K562 (cell line): ENCODE results near the gene C1QTNF7.

Experiments used
- CTCF ChIP-seq, 3 experiments: IDR thresholded peaks in 2 of 3; conservative IDR thresholded peaks in 1 of 3; 2 replicates each; pipeline ENCODE4 v1.5.1; 2011 to 2012; ENCODE audit warnings: low read length in 3 of 3, mild to moderate bottlenecking in 3 of 3, control low read depth in 2 of 3, improper control_type of control experiment in 1 of 3, inconsistent platforms in 1 of 3, low read depth in 1 of 3, mixed read lengths in 1 of 3, moderate library complexity in 1 of 3; ENCODE audit not compliant: insufficient read depth in 2 of 3
- ELK1 ChIP-seq: sonication (generic); formaldehyde crosslinking; IDR thresholded peaks from 2 replicates; pipeline ENCODE4 v1.8.1; 2022; ENCODE audit warnings: missing genetic modification reagents
- ETS1 ChIP-seq: conservative IDR thresholded peaks from 2 replicates; pipeline ENCODE4 v1.6.1; 2011; ENCODE audit warnings: low read depth, mild to moderate bottlenecking, low read length; ENCODE audit not compliant: control insufficient read depth
- FIP1L1 ChIP-seq: fragments of 200-400 bp; formaldehyde crosslinking; IDR thresholded peaks from 2 replicates; pipeline ENCODE4 v1.6.1; 2018; ENCODE audit warnings: mild to moderate bottlenecking, low read depth, low read length; ENCODE audit not compliant: poor library complexity, severe bottlenecking
- IRF2 ChIP-seq: sonication (generic); formaldehyde crosslinking; IDR thresholded peaks from 2 replicates; pipeline ENCODE4 v1.8.1; 2022; ENCODE audit warnings: mild to moderate bottlenecking, missing genetic modification reagents
- LARP7 ChIP-seq: fragments of 450-650 bp; IDR thresholded peaks from 2 replicates; pipeline ENCODE4 v1.6.1; 2016
- MAFF ChIP-seq: IDR thresholded peaks from 2 replicates; pipeline ENCODE4 v1.6.1; 2012; ENCODE audit warnings: low read length, improper control_type of control experiment
- MEF2A ChIP-seq: IDR thresholded peaks from 2 replicates; pipeline ENCODE4 v1.6.1; 2011; ENCODE audit warnings: low read depth, mild to moderate bottlenecking, low read length, moderate library complexity; ENCODE audit not compliant: control insufficient read depth
- NR3C1 ChIP-seq: sonication (generic); formaldehyde crosslinking; IDR thresholded peaks from 2 replicates; pipeline ENCODE4 v1.8.1; 2022; ENCODE audit warnings: missing genetic modification reagents
- POLR2A ChIP-seq: fragments of 450-650 bp; conservative IDR thresholded peaks from 2 replicates; pipeline ENCODE4 v1.6.1; 2016
- PRPF4 ChIP-seq: fragments of 200-400 bp; formaldehyde crosslinking; IDR thresholded peaks from one replicate; pipeline ENCODE4 v1.6.1; 2017; ENCODE audit warnings: low read length, low read depth, mild to moderate bottlenecking; ENCODE audit not compliant: insufficient read depth, poor library complexity, severe bottlenecking
- RNF2 ChIP-seq: sonication (generic); IDR thresholded peaks from 2 replicates; pipeline ENCODE4 v1.6.1; 2016
- TEAD4 ChIP-seq, 2 experiments: sonication (generic) in 1 of 2; formaldehyde crosslinking in 1 of 2; IDR thresholded peaks; 2 replicates each; pipeline versions ENCODE4 v1.6.1 to v1.8.0; 2012 to 2022; ENCODE audit warnings: borderline replicate concordance in 1 of 2, inconsistent platforms in 1 of 2, low read length in 1 of 2, mild to moderate bottlenecking in 1 of 2, missing genetic modification reagents in 1 of 2
- ZNF639 ChIP-seq, 2 experiments: fragments of 200-800 bp in 1 of 2; sonication (Bioruptor generic) in 1 of 2; sonication (generic) in 1 of 2; formaldehyde crosslinking in 1 of 2; IDR thresholded peaks in 1 of 2; conservative IDR thresholded peaks in 1 of 2; 2 replicates each; pipeline versions ENCODE4 v1.5.0 to v1.6.1; 2016 to 2020; ENCODE audit warnings: missing compliant biosample characterization in 1 of 2, missing genetic modification characterization in 1 of 2, missing genetic modification reagents in 1 of 2

- no peak for TF ChIP-seq ETS1
- TF ChIP-seq MAFF, result no peak
- no peak for TF ChIP-seq IRF2
- no peak for TF ChIP-seq FIP1L1
- TF ChIP-seq TEAD4 (IDR thresholded peaks at IDR 0.05; ENCODE audit: low read length), result no peak
- TF ChIP-seq TEAD4 (CRISPR knock-in tag; IDR thresholded peaks at IDR 0.05; ENCODE audit: borderline replicate concordance), result no peak
- TF ChIP-seq PRPF4, result no peak
- no peak for TF ChIP-seq CTCF (IDR thresholded peaks at IDR 0.05 in 2 of 3, conservative IDR thresholded peaks at IDR 0.05 in 1 of 3; ENCODE audit: insufficient read depth in 2 of 3, low read depth in 1 of 3, low read length in 3 of 3)
- TF ChIP-seq LARP7, result no peak
- no peak for TF ChIP-seq POLR2A
- no peak for TF ChIP-seq NR3C1
- no peak for TF ChIP-seq ZNF639 (CRISPR knock-in tag; conservative IDR thresholded peaks at IDR 0.05 in 1 of 2, IDR thresholded peaks at IDR 0.05 in 1 of 2)
- TF ChIP-seq MEF2A, result no peak
- no peak for TF ChIP-seq ELK1 (CRISPR knock-in tag)
- TF ChIP-seq RNF2, result no peak
Measured at GRCh38 chr4:15381806-15382338, 46.0 kb upstream of the C1QTNF7 start.
